ENCODE data around the gene DECR2. TPM values are rescaled to one million over a fixed set of nuclear protein-coding genes. Genes with fewer than 3 reads are reported as not detected.
A peak's percentile ranks its signal among the peaks of the same experiment; 100 is the strongest.

Gene DECR2
- total and polyA plus RNA-seq, 2 of the 4 experiments (the other 2 are of a cell fraction), result 3.9 to 26.7 TPM

DNA sequence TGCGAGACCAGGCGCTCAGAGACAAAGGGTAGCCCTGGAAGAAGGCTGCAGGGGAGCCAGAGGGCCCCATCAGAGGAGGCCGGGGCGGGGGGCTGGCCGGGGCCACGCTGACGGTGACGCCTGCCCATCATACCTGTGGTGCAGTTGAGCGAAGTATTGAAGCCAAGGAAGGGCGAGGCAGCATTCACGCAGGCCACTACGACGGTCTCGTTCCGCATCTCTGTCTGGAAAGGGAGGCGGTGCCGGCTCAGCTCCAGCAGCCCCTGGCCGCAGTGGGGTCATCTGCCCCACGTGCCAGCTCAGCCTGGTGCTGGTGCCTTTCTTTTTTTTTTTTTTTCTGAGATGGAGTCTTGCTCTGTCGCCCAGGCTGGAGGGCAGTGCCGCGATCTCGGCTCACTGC lies 26.5 kb upstream of the DECR2 start:
- H3K4me1 ChIP-seq (ENCODE audit: control insufficient read depth, insufficient read depth, low read length), result peaks cover 3% of the 10 kb centered on the region; the same call in 1 of the 2 replicates
- no peak overlapping the region for H4K91ac ChIP-seq (ENCODE audit: insufficient read depth, low read depth, low read length)
- H4K5ac ChIP-seq (ENCODE audit: low read depth, low read length), result no peak overlapping the region
- H4K8ac ChIP-seq (ENCODE audit: low read depth in 2 of 2, low read length in 2 of 2), result no peak overlapping the region
- H3K9me3 ChIP-seq (ENCODE audit: control insufficient read depth, insufficient read depth, low read length), result no peaks in the 10 kb centered on the region
- H3K56ac ChIP-seq (ENCODE audit: extremely low read depth, insufficient read depth, low read length), result no peak overlapping the region
- H2AFZ ChIP-seq (replicated peaks; ENCODE audit: low read length, poor library complexity), result no peak overlapping the region
- H3K27me3 ChIP-seq (ENCODE audit: control insufficient read depth, insufficient read depth, low read length), result no peaks in the 10 kb centered on the region
- dilution Hi-C loops (cut with HindIII; ENCODE audit: low sequenced_read_pairs, unreplicated experiment), result no loop called here
- ChIA-PET CTCF (interaction anchor here (0.6 kb wide), 1 partner anchor 764 kb away, joined by 3 read pairs; no protein-coding TSS in a partner anchor), POLR2A (ENCODE audit: unreplicated experiment) (no interaction called here)
- H3K36me3 ChIP-seq (ENCODE audit: control insufficient read depth, insufficient read depth, low read length), result peaks cover 56% of the 10 kb centered on the region
- no peak overlapping the region for H3K23ac ChIP-seq (ENCODE audit: low read depth, low read length)
- H3K14ac ChIP-seq (replicated peaks; ENCODE audit: low read depth, low read length), result no peak overlapping the region
- no peaks in the 10 kb centered on the region for H3K9me1 ChIP-seq (ENCODE audit: insufficient read depth, low read length)
- peak overlapping the region; percentile 42 for H2AK9ac ChIP-seq (replicated peaks; ENCODE audit: low read depth, low read length, poor library complexity)
- H3K79me1 ChIP-seq (ENCODE audit: low read depth in 1 of 2, low read length in 2 of 2), result peaks cover 10 to 19% of the 10 kb centered on the region in 2 experiments; a peak in 3 of 4 replicates
- H2BK120ac ChIP-seq (ENCODE audit: low read depth, low read length), result no peak overlapping the region
- intact Hi-C loops (cut with micrococcal nuclease), result no loop called here
- H2BK15ac ChIP-seq (ENCODE audit: low read depth, low read length), result no peak overlapping the region
- BruUV-seq (replicated peaks), result no TSS peak
- no peak overlapping the region for H3K18ac ChIP-seq (ENCODE audit: low read depth, low read length)
- no peak overlapping the region for H3K4me2 ChIP-seq (ENCODE audit: low read depth, low read length)
- H3K27ac ChIP-seq (ENCODE audit: insufficient read depth, low read length), result no peak overlapping the region
- no peak overlapping the region for H3K9ac ChIP-seq (ENCODE audit: low read depth, low read length)
- DNase-seq (no peak), ATAC-seq (ENCODE audit: low read depth) (no peak)
- in situ Hi-C loops (cut with MboI; ENCODE audit: low sequenced_read_pairs), result no loop called here
- H3K4me3 ChIP-seq (ENCODE audit: insufficient read depth, low read depth, low read length), result no peak overlapping the region
- no peak overlapping the region for H2AK5ac ChIP-seq (ENCODE audit: low read depth, low read length)
- TF ChIP-seq MAFK (IDR thresholded peaks at IDR 0.05; ENCODE audit: low read depth, low read length), result no peak
- TF ChIP-seq NFE2L2 (IDR thresholded peaks at IDR 0.05; ENCODE audit: low read depth, low read length), result no peak
- TF ChIP-seq RAD21 (IDR thresholded peaks at IDR 0.05; ENCODE audit: low read length), result no peak
- H4K20me1 ChIP-seq (ENCODE audit: insufficient read depth, low read length), result peaks cover 16% of the 10 kb centered on the region
- no peak overlapping the region for H3K4ac ChIP-seq (ENCODE audit: low read depth, low read length)
- no peak overlapping the region for H2BK20ac ChIP-seq (ENCODE audit: low read depth, low read length)
- H2BK5ac ChIP-seq (ENCODE audit: low read depth, low read length, poor library complexity, severe bottlenecking), result no peak overlapping the region
- 94% methylated on average over 16 of the region's 23 CpGs; no CpG with 5 or more reads in 1 of the 2 experiments for WGBS, 2 experiments (ENCODE audit: extremely low coverage in 2 of 2, insufficient read length in 1 of 2)

All from IMR-90 (cell line).